ENCODE results near the gene JAGN1. TPM values are rescaled to one million over a fixed set of nuclear protein-coding genes. Genes with fewer than 3 reads are reported as not detected.

JAGN1 gene
- polyA plus RNA-seq, 1 of the 3 experiments (the other 2 are of a cell fraction): 41.6 TPM

DNA sequence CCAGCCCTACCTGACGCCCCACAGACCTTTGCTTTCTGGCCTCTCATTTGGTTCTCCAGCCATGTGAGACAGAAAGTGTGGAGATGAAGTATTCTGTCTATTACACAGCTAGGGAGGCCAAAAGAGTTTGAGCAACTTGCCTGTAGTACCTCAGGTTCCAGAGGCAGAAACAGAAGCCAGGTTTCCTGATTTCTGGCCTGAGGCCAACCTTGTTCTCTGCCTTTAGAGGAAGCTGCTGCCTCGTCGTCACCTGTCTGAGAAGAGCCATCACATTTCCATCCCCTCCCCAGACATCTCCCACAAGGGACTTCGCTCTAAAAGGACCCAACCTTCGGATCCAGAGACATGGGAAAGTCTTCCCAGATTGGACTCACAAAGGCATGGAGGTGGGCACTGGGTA is 16.1 kb downstream of the JAGN1 start:
- no peaks in the 10 kb centered on the region for H3K36me3 ChIP-seq (replicated peaks in 1 of 2; ENCODE audit: control insufficient read depth in 1 of 2, insufficient read depth in 2 of 2, low read length in 1 of 2)
- no peak overlapping the region for H3K9ac ChIP-seq
- no peak for TF ChIP-seq EZH2phosphoT487 (IDR thresholded peaks at IDR 0.05; ENCODE audit: borderline replicate concordance, low read depth)
- no peak for TF ChIP-seq RXRA (IDR thresholded peaks at IDR 0.05; ENCODE audit: borderline replicate concordance, low read depth)
- no peak for TF ChIP-seq YY1 (IDR thresholded peaks at IDR 0.05; ENCODE audit: low read depth)
- TF ChIP-seq FOXJ3 (CRISPR knock-in tag; IDR thresholded peaks at IDR 0.05): no peak
- TF ChIP-seq, protein P1, sequence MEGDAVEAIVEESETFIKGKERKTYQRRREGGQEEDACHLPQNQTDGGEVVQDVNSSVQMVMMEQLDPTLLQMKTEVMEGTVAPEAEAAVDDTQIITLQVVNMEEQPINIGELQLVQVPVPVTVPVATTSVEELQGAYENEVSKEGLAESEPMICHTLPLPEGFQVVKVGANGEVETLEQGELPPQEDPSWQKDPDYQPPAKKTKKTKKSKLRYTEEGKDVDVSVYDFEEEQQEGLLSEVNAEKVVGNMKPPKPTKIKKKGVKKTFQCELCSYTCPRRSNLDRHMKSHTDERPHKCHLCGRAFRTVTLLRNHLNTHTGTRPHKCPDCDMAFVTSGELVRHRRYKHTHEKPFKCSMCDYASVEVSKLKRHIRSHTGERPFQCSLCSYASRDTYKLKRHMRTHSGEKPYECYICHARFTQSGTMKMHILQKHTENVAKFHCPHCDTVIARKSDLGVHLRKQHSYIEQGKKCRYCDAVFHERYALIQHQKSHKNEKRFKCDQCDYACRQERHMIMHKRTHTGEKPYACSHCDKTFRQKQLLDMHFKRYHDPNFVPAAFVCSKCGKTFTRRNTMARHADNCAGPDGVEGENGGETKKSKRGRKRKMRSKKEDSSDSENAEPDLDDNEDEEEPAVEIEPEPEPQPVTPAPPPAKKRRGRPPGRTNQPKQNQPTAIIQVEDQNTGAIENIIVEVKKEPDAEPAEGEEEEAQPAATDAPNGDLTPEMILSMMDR (IDR thresholded peaks at IDR 0.05): no peak
- TF ChIP-seq JUND (IDR thresholded peaks at IDR 0.05): no peak
- TF ChIP-seq, protein P2, sequence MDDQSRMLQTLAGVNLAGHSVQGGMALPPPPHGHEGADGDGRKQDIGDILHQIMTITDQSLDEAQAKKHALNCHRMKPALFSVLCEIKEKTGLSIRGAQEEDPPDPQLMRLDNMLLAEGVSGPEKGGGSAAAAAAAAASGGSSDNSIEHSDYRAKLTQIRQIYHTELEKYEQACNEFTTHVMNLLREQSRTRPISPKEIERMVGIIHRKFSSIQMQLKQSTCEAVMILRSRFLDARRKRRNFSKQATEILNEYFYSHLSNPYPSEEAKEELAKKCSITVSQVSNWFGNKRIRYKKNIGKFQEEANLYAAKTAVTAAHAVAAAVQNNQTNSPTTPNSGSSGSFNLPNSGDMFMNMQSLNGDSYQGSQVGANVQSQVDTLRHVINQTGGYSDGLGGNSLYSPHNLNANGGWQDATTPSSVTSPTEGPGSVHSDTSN (IDR thresholded peaks at IDR 0.05): no peak
- TF ChIP-seq FOXM1 (IDR thresholded peaks at IDR 0.05; ENCODE audit: low read depth): no peak
- no peak for TF ChIP-seq SMC3 (IDR thresholded peaks at IDR 0.05; ENCODE audit: low read depth, low read length)
- no peak for TF ChIP-seq CHD2 (IDR thresholded peaks at IDR 0.05; ENCODE audit: low read length, partially characterized antibody)
- TF ChIP-seq RAD21 (IDR thresholded peaks at IDR 0.05; ENCODE audit: low read length): no peak
- TF ChIP-seq EP300 (IDR thresholded peaks at IDR 0.05; ENCODE audit: borderline replicate concordance in 1 of 2, low read depth in 1 of 2, low read length in 1 of 2): no peak
- no peak for TF ChIP-seq MXI1 (IDR thresholded peaks at IDR 0.05; ENCODE audit: low read depth, low read length)
- no peak for TF ChIP-seq RCOR1 (IDR thresholded peaks at IDR 0.05; ENCODE audit: low read length)
- TF ChIP-seq TCF12 (IDR thresholded peaks at IDR 0.05): no peak
- no peak for TF ChIP-seq ELF1 (IDR thresholded peaks at IDR 0.05)
- no peak for TF ChIP-seq TAF1 (IDR thresholded peaks at IDR 0.05; ENCODE audit: borderline replicate concordance, low read depth, low read length)
- no peak for TF ChIP-seq ZBTB33 (IDR thresholded peaks at IDR 0.05; ENCODE audit: borderline replicate concordance, low read depth)
- TF ChIP-seq MAX (IDR thresholded peaks at IDR 0.05; ENCODE audit: low read depth): no peak
- H3K4me1 ChIP-seq (ENCODE audit: control insufficient read depth in 1 of 2, insufficient read depth in 2 of 2, low read depth in 1 of 2, low read length in 1 of 2): peaks cover 0 to 12% of the 10 kb centered on the region in 2 experiments; a peak in 2 of 4 replicates
- ChIA-PET POLR2A (interaction anchor here (0.6 kb wide), 1 partner anchor 41 kb away, joined by 4 read pairs; no protein-coding TSS in a partner anchor), CTCF (no interaction called here)
- no peak overlapping the region for H3K4me3 ChIP-seq (ENCODE audit: low read depth in 2 of 2, low read length in 1 of 2)
- H3K27ac ChIP-seq (ENCODE audit: low read depth in 2 of 2, low read length in 1 of 2): no peak overlapping the region
- 94% methylated on average over 5 of the region's 5 CpGs for WGBS (ENCODE audit: low lambda C conversion rate)
- no peaks in the 10 kb centered on the region for H3K27me3 ChIP-seq (ENCODE audit: insufficient read depth)
- no peak overlapping the region for H3K4me2 ChIP-seq
- no peaks in the 10 kb centered on the region for H3K9me3 ChIP-seq
- H3F3A ChIP-seq (replicated peaks; ENCODE audit: insufficient read depth): peaks cover 3% of the 10 kb centered on the region
- no peak overlapping the region for H2AFZ ChIP-seq (ENCODE audit: low read depth)
- H3K79me2 ChIP-seq (ENCODE audit: insufficient read depth): no peaks in the 10 kb centered on the region
- H3K9me2 ChIP-seq: no peaks in the 10 kb centered on the region
- no peak for DNase-seq
- H4K20me1 ChIP-seq (ENCODE audit: insufficient read depth): no peaks in the 10 kb centered on the region
